DLD1 (cell line): Measurements from ENCODE around the gene NECAB2.

ENCODE experiments used
- in situ Hi-C: cut with HindIII; loops from 2 replicates; pipeline ENCODE4 v1.10.0; 2017; ENCODE audit warnings: low sequenced_read_pairs

The NECAB2 gene

GRCh38 chr16:83951544-83951943 lies 16.5 kb upstream of the NECAB2 start:
- in situ Hi-C loops: no loop called here

- in situ Hi-C loops: no loop called here
These were observed 15.5 kb upstream of the NECAB2 start for GRCh38 chr16:83952587-83952939.

GRCh38 chr16:83952940-83953795 lies 14.9 kb upstream of the NECAB2 start, which contains the start of gene OSGIN1:
Gene OSGIN1, plus strand, starts transcription at chr16:83953240. Its CDS starts 4,432 bp downstream, at chr16:83957672.
- in situ Hi-C loops: no loop called here

GRCh38 chr16:83953796-83954576 lies 14.1 kb upstream of the NECAB2 start:
- in situ Hi-C loops: no loop called here

GRCh38 chr16:83954577-83955016 lies 13.4 kb upstream of the NECAB2 start:
- in situ Hi-C loops: no loop called here

- in situ Hi-C loops: no loop called here
These were observed 12.6 kb upstream of the NECAB2 start for GRCh38 chr16:83955218-83956130.

GRCh38 chr16:83956336-83957289 lies 11.4 kb upstream of the NECAB2 start:
- in situ Hi-C loops: no loop called here

GRCh38 chr16:83957296-83957855 lies 10.7 kb upstream of the NECAB2 start:
- in situ Hi-C loops: no loop called here

GRCh38 chr16:83958137-83958845 lies 9.8 kb upstream of the NECAB2 start:
- in situ Hi-C loops: no loop called here

- in situ Hi-C loops: no loop called here
These were observed 9.0 kb upstream of the NECAB2 start for GRCh38 chr16:83958846-83959565.

GRCh38 chr16:83959656-83960434 lies 8.2 kb upstream of the NECAB2 start:
- in situ Hi-C loops: no loop called here

- in situ Hi-C loops: no loop called here
These were observed 7.4 kb upstream of the NECAB2 start for GRCh38 chr16:83960521-83961249.

GRCh38 chr16:83961591-83961990 lies 6.5 kb upstream of the NECAB2 start:
- in situ Hi-C loops: no loop called here

GRCh38 chr16:83963277-83964119 lies 4.5 kb upstream of the NECAB2 start:
- in situ Hi-C loops: no loop called here

GRCh38 chr16:83964684-83965443 lies 3.2 kb upstream of the NECAB2 start:
- in situ Hi-C loops: no loop called here
